Measurements from ENCODE around the gene ZNF473.

GRCh38 chr19:50036908-50037307, 11.1 kb downstream of the ZNF473 start:
- TF ChIP-seq CTCF (IDR thresholded peaks at IDR 0.05) = no peak
- TF ChIP-seq POLR2A (IDR thresholded peaks at IDR 0.05) = no peak

Measured in prostate gland (tissue), 2 donors.